WTC11 (cell line): ENCODE results near the gene TBX15.

ENCODE experiments used
- CBFB ChIP-seq: sonication (generic); formaldehyde crosslinking; IDR thresholded peaks from 2 replicates; pipeline ENCODE4 v1.8.1; 2022; ENCODE audit warnings: mild to moderate bottlenecking, low read depth, missing genetic modification reagents
- ELF4 ChIP-seq: sonication (generic); formaldehyde crosslinking; IDR thresholded peaks from 2 replicates; pipeline ENCODE4 v1.8.1; 2022; ENCODE audit warnings: low read depth, mild to moderate bottlenecking, moderate library complexity, missing genetic modification reagents
- FOXJ3 ChIP-seq: sonication (generic); formaldehyde crosslinking; IDR thresholded peaks from 2 replicates; pipeline ENCODE4 v1.9.0; 2021; ENCODE audit warnings: missing genetic modification reagents, mild to moderate bottlenecking, borderline replicate concordance
- IRF1 ChIP-seq: sonication (generic); formaldehyde crosslinking; IDR thresholded peaks from 2 replicates; pipeline ENCODE4 v1.8.0; 2023; ENCODE audit warnings: missing genetic modification reagents
- IRF2 ChIP-seq: sonication (generic); formaldehyde crosslinking; IDR thresholded peaks from 2 replicates; pipeline ENCODE4 v1.8.0; 2022; ENCODE audit warnings: low read depth, missing genetic modification reagents, borderline replicate concordance
- MAX ChIP-seq: sonication (generic); formaldehyde crosslinking; IDR thresholded peaks from 2 replicates; pipeline ENCODE4 v1.8.0; 2022; ENCODE audit warnings: mild to moderate bottlenecking, missing genetic modification reagents
- NR3C1 ChIP-seq: sonication (generic); formaldehyde crosslinking; conservative IDR thresholded peaks from 2 replicates; pipeline ENCODE4 v1.8.1; 2023; ENCODE audit warnings: low read depth, mild to moderate bottlenecking, missing genetic modification reagents
- ZBTB21 ChIP-seq: sonication (generic); formaldehyde crosslinking; IDR thresholded peaks from 2 replicates; pipeline ENCODE4 v1.8.1; 2023; ENCODE audit warnings: mild to moderate bottlenecking, missing genetic modification reagents, borderline replicate concordance
- ZNF232 ChIP-seq: sonication (generic); formaldehyde crosslinking; IDR thresholded peaks from 2 replicates; pipeline ENCODE4 v1.8.0; 2022; ENCODE audit warnings: mild to moderate bottlenecking, missing genetic modification reagents
- TF ChIP-seq, protein P1 (sequence below): fragments of 200-600 bp; IDR thresholded peaks from 2 replicates; pipeline ENCODE4 v1.8.0; 2022; ENCODE audit warnings: antibody characterized with exemption

DNA sequence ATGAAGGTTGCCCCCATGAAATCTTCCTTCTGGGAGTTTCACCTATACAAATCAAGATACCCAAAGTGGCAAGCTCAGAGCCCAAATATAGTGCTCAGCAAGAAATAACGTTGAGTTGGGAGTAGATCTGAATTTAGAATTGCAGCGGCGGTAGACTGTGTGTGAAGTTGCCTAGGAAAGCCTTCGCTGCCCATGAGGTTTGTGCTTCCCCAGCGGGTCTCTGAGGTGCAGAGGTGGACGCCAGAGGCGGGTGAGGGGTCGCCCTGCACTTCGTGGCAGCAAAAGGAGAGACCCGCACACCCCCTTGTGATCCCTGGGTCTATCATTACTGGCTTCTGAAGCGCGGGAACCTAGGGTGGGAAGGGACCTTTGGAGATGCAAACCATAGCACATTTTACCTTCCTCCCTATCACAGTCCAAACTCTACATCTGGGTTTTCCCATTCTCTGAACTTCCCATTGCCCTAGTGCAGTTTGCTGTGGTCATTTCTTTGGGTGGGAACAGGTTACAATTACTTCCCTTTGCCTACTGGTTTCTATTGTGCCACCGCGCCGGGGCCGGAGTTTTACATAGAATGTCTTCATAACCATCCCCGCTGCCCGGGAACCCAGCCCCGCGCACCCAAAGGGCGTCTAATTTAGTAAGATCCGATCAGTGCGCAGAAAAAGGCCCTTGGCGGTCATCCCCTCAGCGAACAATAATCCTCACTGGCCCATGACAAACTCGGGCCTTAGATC, 5.2 kb downstream of the TBX15 start:
- TF ChIP-seq, protein P1, sequence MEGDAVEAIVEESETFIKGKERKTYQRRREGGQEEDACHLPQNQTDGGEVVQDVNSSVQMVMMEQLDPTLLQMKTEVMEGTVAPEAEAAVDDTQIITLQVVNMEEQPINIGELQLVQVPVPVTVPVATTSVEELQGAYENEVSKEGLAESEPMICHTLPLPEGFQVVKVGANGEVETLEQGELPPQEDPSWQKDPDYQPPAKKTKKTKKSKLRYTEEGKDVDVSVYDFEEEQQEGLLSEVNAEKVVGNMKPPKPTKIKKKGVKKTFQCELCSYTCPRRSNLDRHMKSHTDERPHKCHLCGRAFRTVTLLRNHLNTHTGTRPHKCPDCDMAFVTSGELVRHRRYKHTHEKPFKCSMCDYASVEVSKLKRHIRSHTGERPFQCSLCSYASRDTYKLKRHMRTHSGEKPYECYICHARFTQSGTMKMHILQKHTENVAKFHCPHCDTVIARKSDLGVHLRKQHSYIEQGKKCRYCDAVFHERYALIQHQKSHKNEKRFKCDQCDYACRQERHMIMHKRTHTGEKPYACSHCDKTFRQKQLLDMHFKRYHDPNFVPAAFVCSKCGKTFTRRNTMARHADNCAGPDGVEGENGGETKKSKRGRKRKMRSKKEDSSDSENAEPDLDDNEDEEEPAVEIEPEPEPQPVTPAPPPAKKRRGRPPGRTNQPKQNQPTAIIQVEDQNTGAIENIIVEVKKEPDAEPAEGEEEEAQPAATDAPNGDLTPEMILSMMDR, result no peak
- TF ChIP-seq MAX (CRISPR knock-in tag) (no peak), IRF2 (CRISPR knock-in tag) (no peak), CBFB (CRISPR knock-in tag) (no peak), FOXJ3 (CRISPR knock-in tag) (no peak), IRF1 (CRISPR knock-in tag) (no peak), ZNF232 (CRISPR knock-in tag) (no peak), ELF4 (no peak), ZBTB21 (CRISPR knock-in tag) (no peak), NR3C1 (no peak)
